GM19238 (cell line): ENCODE data around the gene MYEF2.
A peak's percentile ranks its signal among the peaks of the same experiment; 100 is the strongest.

ENCODE experiments used
- DNase-seq: peaks from one replicate; pipeline ENCODE4 v3.0.0; 2011; ENCODE audit warnings: low spot score; ENCODE audit not compliant: insufficient read length

The MYEF2 gene

DNA sequence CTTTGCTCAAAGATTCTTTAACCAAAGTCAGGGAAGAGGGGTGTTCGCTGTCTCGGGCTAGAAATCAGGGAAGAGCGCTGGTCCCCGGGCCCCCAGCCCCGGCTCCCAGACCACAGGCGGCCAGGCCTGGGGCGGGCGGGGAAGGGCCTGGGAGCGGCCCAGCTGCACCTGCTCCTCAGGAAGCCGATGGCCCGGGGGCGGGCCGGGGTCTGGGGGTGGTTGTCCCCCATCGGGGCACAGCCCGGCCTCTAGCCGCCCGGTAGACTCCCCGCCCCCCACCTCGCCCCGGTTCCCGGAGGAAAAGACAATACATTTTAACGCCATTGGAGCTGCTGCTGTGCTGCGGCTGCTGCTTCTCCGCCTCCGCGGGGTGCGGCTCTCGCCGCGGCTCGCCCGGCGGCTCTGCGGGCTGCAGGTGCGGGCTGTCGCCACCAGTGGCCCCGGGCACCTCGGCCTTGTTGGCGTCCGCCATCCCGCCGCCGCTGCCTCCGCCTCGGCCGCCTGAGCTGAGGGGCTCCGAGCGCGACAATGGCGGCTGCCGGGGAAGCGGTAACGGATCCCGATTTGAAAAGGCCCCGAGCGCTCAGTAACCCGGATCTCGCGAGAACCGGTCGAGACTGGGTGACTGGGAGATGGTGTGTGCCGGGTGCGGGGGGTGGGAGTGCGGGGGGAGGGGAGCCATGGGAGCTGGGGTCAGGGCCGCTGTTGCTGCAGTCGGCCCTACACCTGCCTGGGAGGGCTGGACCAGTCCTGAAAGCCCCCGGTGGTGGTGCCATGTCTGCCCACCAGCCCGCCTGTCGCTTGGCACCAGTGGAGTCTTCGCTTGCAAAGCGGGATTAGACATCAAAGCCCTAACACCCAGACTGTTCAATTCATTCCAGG lies at the start of gene MYEF2:
Gene MYEF2, minus strand, starts transcription at position 530 of the 882 bp plus-strand sequence. Its CDS starts 58 bp downstream, at position 472.
- peak; percentile 53 for DNase-seq

DNA sequence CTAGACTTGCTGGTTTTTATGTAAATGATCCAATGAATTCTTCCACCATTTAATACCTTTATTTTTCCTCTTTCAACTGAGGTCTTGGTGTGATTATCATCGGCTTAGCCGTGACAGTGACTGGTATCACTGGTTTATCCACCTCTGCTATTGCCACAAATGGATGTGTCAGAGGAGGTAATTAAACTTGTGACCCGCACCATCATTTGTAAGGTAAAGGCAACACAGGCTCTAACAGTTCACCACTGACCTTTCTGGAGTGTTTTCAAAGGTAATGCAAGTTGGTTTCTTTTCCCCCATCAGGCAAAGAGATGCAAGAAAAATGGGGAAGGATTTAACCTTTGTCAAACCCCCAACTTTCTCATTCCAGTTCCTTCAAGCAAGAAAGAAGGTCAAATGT lies 47.7 kb upstream of the MYEF2 start:
- no peak for DNase-seq

- no peak for DNase-seq
These were observed 44.5 kb upstream of the MYEF2 start for GRCh38 chr15:48222627-48223026.

- DNase-seq: no peak
These were observed 43.8 kb upstream of the MYEF2 start for GRCh38 chr15:48221885-48222284.

DNA sequence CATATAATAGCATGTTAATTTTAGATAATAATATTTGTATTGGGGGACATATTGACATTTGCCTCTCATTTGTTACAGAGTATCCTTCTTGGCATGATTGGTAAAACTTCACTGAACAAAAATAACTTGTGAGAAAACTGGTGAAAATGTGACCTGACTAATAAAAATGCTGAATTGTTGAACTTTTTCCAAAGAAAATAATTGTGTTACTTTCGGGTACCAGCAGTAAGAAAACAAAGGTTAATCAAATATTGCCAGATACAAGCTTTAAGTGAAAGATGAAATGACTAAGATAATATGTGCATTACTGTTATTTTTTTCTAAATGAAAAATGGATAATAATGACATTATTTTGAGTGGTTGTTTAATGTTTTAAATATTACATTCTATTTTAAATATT lies 43.2 kb upstream of the MYEF2 start:
- DNase-seq: no peak

- DNase-seq: no peak
These were observed 27.9 kb upstream of the MYEF2 start, which contains the start of gene SLC12A1 for GRCh38 chr15:48205981-48206380. TSS of gene SLC12A1 (plus strand) at chr15:48206302. CDS start at chr15:48207720, 1,418 bp downstream.

- DNase-seq: no peak
These were observed 24.0 kb upstream of the MYEF2 start for GRCh38 chr15:48202068-48202467.

- DNase-seq: no peak
These were observed 13.6 kb upstream of the MYEF2 start, which contains the start of gene CTXN2 for GRCh38 chr15:48191574-48192225. TSS of gene CTXN2 (plus strand) at chr15:48191665. CDS start at chr15:48201301, 9,636 bp downstream.

DNA sequence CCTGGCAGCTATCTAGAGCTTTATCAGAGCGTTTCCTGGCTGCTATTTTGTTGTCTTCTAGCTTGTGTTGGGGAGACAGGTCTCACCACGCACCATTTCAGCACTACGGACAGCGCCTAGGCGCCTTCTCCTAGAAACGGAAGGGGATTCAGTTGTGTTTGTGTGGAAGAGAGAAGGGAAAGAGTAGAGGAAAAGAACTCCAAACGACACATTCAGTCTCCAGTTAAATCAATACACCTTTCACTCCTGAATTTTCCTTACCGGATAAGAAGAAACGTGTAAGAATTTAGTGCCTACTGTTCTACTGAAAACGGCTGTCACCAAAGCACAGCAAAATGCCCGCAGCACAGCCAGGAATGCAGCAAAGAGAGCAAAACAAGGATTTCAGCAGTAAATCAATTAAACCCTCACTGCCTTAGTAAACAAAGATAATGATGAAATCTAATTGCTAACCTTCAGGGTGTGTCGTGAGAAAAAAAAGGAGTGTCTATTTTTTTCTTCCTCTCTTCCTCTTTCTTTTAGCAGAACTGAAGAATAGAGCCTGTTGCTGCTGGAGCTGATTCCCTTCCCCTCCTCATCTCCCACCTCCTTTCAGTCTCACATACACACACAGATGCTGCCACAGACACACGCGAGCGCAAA lies 13.0 kb upstream of the MYEF2 start:
- no peak for DNase-seq

DNA sequence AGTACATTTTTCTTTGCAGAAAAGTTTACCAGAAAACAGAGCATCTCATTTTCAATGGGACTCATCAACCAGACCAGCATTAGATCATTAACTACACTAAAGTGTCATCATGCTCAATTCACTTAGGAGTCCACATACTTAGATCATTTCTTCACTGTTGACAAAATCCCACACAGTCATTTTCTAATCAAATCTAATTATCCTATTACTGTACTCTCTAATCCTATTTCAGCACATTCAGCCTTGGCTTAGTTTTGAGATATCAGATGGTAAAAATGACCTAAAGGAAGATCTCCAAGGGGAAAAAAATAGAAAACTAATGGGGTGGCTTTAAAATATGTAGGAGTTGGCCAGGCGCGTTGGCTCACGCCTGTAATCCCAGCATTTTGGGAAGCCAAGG lies 8.2 kb upstream of the MYEF2 start:
- no peak for DNase-seq

DNA sequence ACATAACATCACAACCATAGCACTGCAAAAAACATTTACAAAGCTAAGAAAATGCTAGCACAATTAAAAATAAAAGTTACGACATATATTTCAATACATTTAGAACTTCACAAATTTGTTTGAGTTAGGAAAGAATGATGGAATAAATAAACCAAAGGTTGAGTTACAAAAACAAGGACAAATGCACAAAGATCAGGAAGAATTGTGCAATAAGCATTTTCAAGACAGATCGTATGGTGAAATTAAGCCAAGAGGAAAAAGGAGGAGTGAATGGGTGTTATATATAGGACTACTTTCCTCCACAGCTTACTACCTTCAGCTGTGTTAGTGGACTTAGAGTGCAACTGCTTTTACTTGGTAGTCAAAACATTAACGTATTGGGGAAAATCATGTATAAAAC lies 7.4 kb upstream of the MYEF2 start:
- no peak for DNase-seq

DNA sequence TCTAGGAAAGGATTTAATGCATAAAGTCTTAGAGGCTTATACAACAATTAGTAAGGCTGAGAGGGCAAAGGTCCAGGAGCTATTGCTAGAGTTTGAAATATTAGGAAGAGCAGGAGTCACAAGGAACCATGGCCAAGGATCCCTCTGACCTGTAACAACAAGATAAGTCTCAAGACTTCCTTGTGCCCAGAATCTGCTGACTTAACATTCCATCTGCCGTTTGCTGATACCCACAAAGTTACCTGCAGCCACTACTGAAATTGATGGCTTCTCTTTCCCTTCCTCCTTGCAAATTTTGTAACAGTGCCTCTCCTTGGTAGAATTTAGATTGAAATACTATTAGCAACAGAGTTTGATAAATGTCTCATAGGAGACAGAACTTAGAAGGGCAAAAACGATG lies 4.7 kb upstream of the MYEF2 start:
- no peak for DNase-seq

- DNase-seq: no peak
These were observed 495 bp upstream of the MYEF2 start for GRCh38 chr15:48178648-48178931.

DNA sequence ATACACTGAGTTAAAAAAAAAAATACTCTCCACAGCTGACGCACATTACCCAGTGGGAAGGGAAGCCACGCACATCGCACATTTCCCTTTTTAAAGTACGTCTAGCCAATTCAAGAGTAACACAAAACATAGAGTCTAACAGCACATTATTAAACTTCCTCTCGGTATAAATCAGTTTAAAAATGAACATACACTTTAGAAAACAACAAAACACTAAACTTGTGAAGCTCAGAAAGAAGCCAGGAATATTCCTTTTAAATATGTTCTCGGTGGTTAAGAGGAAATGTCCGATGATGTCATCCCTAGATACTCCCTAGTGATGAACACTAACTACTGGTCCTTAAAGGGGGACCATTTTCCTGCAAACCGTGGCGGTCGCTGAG lies 721 bp downstream of the MYEF2 start:
- no peak for DNase-seq

DNA sequence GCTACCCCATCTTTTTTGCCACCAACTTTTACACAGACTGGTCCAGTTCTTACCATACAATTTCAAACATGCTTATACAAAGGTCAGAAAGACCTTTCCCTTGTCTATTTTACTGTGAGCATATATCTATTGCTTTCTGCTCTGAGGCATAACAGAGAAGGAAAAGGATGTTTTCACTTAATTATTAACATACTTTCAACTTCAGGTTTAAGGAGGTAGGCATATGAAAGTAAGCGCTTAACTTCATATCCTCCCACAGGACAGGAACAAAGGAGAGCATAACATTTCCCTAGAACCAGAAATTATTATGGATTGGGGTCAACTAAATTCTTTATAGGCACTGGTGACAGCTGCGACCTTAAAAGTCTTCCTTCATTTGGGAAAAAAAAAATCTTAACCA lies 1.1 kb downstream of the MYEF2 start:
- no peak for DNase-seq

DNA sequence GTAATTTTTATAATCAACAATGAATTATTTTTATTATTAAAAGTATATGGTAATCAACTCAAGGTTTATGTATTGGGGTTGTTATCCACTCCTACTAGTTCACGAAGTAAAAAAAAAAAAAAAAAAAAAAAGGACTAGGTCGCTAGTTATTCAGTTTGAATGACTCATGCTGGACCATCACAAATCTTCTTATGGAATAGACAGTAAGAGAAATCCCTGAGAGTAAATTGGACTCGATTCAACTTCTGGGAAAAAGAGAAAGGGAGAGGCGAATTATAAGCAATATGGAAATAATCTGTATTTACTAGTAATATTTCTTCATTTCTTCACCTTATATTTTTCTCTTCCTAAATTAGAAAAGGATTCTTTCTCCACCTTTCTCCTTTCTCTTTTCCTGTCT lies 2.0 kb downstream of the MYEF2 start:
- DNase-seq: no peak

DNA sequence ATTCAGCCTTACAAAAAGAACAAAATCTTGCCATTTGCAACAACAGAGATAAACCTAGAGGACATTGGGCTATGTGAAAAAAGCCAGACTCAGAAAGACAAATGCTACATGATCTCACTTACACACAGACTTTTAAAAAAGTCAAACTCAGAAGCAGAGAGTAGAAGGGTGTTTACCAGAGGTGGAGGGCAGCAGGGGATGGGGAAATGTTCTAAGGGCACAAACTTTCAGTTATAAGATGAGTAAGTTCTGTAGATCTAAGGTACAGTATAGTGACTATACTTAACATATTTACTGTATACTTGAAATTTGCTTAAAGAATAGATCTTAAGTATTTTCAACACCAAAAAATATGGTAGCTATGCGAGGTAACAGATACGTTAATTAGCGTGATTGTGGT lies 3.0 kb downstream of the MYEF2 start:
- no peak for DNase-seq

- DNase-seq: no peak
These were observed 7.1 kb downstream of the MYEF2 start for GRCh38 chr15:48170981-48171380.

GRCh38 chr15:48168616-48169015 lies 9.5 kb downstream of the MYEF2 start:
- no peak for DNase-seq

- DNase-seq: no peak
These were observed 24.6 kb downstream of the MYEF2 start for GRCh38 chr15:48153526-48153925.

- no peak for DNase-seq
These were observed 28.2 kb downstream of the MYEF2 start for GRCh38 chr15:48149858-48150257.

- DNase-seq: no peak
These were observed 30.7 kb downstream of the MYEF2 start for GRCh38 chr15:48147358-48147757.
